Natural killer cell treated with Interleukin-12 subunit alpha and Interleukin-12 subunit beta and Interleukin-15 and Interleukin-18, amount 100 ng/mL, for 72 hours (primary cell): ENCODE results near the gene SYVN1. TPM values are rescaled to one million over a fixed set of nuclear protein-coding genes. Genes with fewer than 3 reads are reported as not detected.

ENCODE experiments used
- ATAC-seq, 2 donors: fragments of 150-1000 bp; cut with Tn5 transposase in 1 of 2; sonication (Bioruptor Pico), chemical (Tn5 transposase) in 1 of 2; 2 replicates each; pipeline ENCODE4 v1.10.0; 2021
- DNase-seq: peaks from one replicate; pipeline ENCODE4 v3.0.0; 2022; ENCODE audit warnings: low spot score
- H3K27ac Mint-ChIP-seq, 2 donors: 1 replicate in 1 of 2; 2 replicates in 1 of 2; pipeline ENCODE4 v1.8.0; 2022; ENCODE audit warnings: mixed read lengths in 2 of 2, mild to moderate bottlenecking in 1 of 2, moderate library complexity in 1 of 2
- H3K27me3 Mint-ChIP-seq, 2 donors: 1 replicate in 1 of 2; 2 replicates in 1 of 2; pipeline ENCODE4 v1.8.0; 2022; ENCODE audit warnings: mixed read lengths in 2 of 2
- H3K36me3 Mint-ChIP-seq: one replicate; pipeline ENCODE4 v1.8.0; 2022; ENCODE audit warnings: mixed read lengths
- H3K4me1 Mint-ChIP-seq, 2 donors: 1 replicate in 1 of 2; 2 replicates in 1 of 2; pipeline ENCODE4 v1.8.0; 2022; ENCODE audit warnings: low read depth in 2 of 2, mixed read lengths in 2 of 2, mild to moderate bottlenecking in 1 of 2
- H3K4me3 Mint-ChIP-seq: one replicate; pipeline ENCODE4 v1.8.0; 2022; ENCODE audit warnings: mixed read lengths
- H3K9me3 Mint-ChIP-seq: 2 replicates; pipeline ENCODE4 v1.8.0; 2022; ENCODE audit warnings: mixed read lengths
- total RNA-seq, 2 donors: library from RNA; stranded (reverse); gene quantifications; one replicate each; pipeline ENCODE4 v1.2.3, GENCODE V29; 2022

SYVN1 gene
- total RNA-seq, 2 donors from 2014 or later: 78.8 to 80.1 TPM

- H3K27ac Mint-ChIP-seq: peak overlapping the region; percentile 88 to 95
- H3K9me3 Mint-ChIP-seq: no peaks in the 10 kb centered on the region
- peak overlapping the region; percentile 86 for H3K4me3 Mint-ChIP-seq
- peaks cover 31 to 41% of the 10 kb centered on the region in 2 donors for H3K4me1 Mint-ChIP-seq
- ATAC-seq (no peak), DNase-seq (no peak)
- peaks cover 17% of the 10 kb centered on the region for H3K36me3 Mint-ChIP-seq
- no peaks in the 10 kb centered on the region for H3K27me3 Mint-ChIP-seq
Observed at GRCh38 chr11:65118097-65118837, 16.1 kb downstream of the SYVN1 start.

- Mint-ChIP-seq H3K4me1 (peaks cover 33 to 43% of the 10 kb centered on the region in 2 donors), H3K4me3 (peak within 1 kb of the TSS; percentile 86), H3K9me3 (no peaks in the 10 kb centered on the region), H3K27ac (peak within 1 kb of the TSS; percentile 88 to 95), H3K27me3 (no peaks in the 10 kb centered on the region), H3K36me3 (peaks cover 17% of the 10 kb centered on the region)
- ATAC-seq (peak; percentile 82 to 88), DNase-seq (peak; percentile 100)
Observed at GRCh38 chr11:65117206-65118096, 16.9 kb downstream of the SYVN1 start, which contains the start of gene ZNHIT2. ZNHIT2 (minus strand) TSS chr11:65117701; CDS start chr11:65117653, 48 bp downstream.

- peak overlapping the region; percentile 86 for H3K4me3 Mint-ChIP-seq
- H3K36me3 Mint-ChIP-seq: peaks cover 14% of the 10 kb centered on the region
- DNase-seq (no peak), ATAC-seq (peak; percentile 11 to 42)
- H3K27ac Mint-ChIP-seq: peak overlapping the region; percentile 71 to 95
- no peaks in the 10 kb centered on the region for H3K27me3 Mint-ChIP-seq
- H3K4me1 Mint-ChIP-seq: peaks cover 32 to 42% of the 10 kb centered on the region in 2 donors
- H3K9me3 Mint-ChIP-seq: no peaks in the 10 kb centered on the region
Observed at GRCh38 chr11:65116370-65117205, 17.7 kb downstream of the SYVN1 start.

GRCh38 chr11:65115361-65116082 is 18.8 kb downstream of the SYVN1 start:
- peaks cover 34 to 35% of the 10 kb centered on the region in 2 donors for H3K4me1 Mint-ChIP-seq
- no peak for DNase-seq
- H3K27me3 Mint-ChIP-seq: no peaks in the 10 kb centered on the region
- peak overlapping the region in 1 of 2 donors; percentile 95 for H3K27ac Mint-ChIP-seq
- peaks cover 7% of the 10 kb centered on the region for H3K36me3 Mint-ChIP-seq
- peak overlapping the region; percentile 86 for H3K4me3 Mint-ChIP-seq
- no peaks in the 10 kb centered on the region for H3K9me3 Mint-ChIP-seq
- ATAC-seq: no peak

- peaks cover 7% of the 10 kb centered on the region for H3K36me3 Mint-ChIP-seq
- DNase-seq (peak; percentile 53), ATAC-seq (no peak)
- no peaks in the 10 kb centered on the region for H3K9me3 Mint-ChIP-seq
- peak overlapping the region; percentile 12 for H3K4me3 Mint-ChIP-seq
- H3K27ac Mint-ChIP-seq: no peak overlapping the region
- H3K27me3 Mint-ChIP-seq: no peaks in the 10 kb centered on the region
- H3K4me1 Mint-ChIP-seq: peaks cover 32 to 33% of the 10 kb centered on the region in 2 donors
Observed at GRCh38 chr11:65114538-65115171, 19.7 kb downstream of the SYVN1 start.

DNA sequence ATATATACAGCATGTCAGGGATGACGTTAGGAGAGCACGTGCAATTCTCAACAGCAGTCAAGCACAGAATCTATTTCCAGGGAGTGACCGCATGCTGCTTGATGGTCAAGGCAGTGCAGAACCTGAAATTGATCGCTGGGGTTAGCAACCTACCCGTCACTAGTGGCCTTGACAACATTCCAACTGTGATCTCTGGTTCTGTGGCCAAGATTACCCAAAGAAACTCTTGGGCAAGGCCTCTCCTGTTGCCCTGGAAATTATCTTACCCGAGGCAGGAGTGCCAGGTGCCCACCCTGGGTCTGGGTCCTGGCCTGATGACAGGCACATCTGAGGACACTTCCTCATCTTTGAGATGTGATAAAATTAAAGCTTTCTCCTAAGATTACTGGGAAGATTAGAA is 20.5 kb downstream of the SYVN1 start:
- DNase-seq (peak; percentile 16), ATAC-seq (no peak)
- Mint-ChIP-seq H3K4me1 (peaks cover 29 to 32% of the 10 kb centered on the region in 2 donors), H3K9me3 (no peaks in the 10 kb centered on the region), H3K4me3 (peak overlapping the region; percentile 97), H3K27ac (peak overlapping the region; percentile 10 to 45), H3K27me3 (no peaks in the 10 kb centered on the region), H3K36me3 (peaks cover 5% of the 10 kb centered on the region)

DNA sequence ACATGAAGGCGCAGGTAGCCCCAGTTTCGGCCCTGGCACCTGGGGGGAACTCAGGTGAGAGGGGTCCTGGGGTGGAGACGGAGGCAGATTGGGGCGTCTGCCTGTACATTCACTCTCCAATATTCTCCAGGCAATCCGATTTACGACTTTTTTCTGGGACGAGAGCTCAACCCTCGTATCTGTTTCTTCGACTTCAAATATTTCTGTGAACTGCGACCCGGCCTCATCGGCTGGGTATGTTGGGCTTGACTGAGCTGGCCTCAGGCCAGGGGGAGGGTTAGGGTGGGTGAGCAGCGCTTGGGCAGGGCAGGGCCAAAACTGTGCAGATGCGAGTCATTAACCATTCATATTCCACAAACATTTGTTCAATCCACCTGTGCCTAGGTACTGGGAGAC is 21.0 kb downstream of the SYVN1 start:
- Mint-ChIP-seq H3K36me3 (peaks cover under 1% of the 10 kb centered on the region), H3K4me3 (peak overlapping the region; percentile 97), H3K27me3 (no peaks in the 10 kb centered on the region), H3K4me1 (peaks cover 25 to 30% of the 10 kb centered on the region in 2 donors), H3K9me3 (no peaks in the 10 kb centered on the region), H3K27ac (peak overlapping the region; percentile 10 to 45)
- DNase-seq (peak; percentile 22), ATAC-seq (no peak)

- H3K4me3 Mint-ChIP-seq: peak overlapping the region; percentile 97
- H3K36me3 Mint-ChIP-seq: no peaks in the 10 kb centered on the region
- peak overlapping the region; percentile 10 to 45 for H3K27ac Mint-ChIP-seq
- H3K27me3 Mint-ChIP-seq: no peaks in the 10 kb centered on the region
- H3K9me3 Mint-ChIP-seq: no peaks in the 10 kb centered on the region
- peak; percentile 78 for DNase-seq
- peaks cover 21 to 27% of the 10 kb centered on the region in 2 donors for H3K4me1 Mint-ChIP-seq
- ATAC-seq: peak; percentile 61 to 67
Observed at GRCh38 chr11:65112546-65113360, 21.6 kb downstream of the SYVN1 start.

DNA sequence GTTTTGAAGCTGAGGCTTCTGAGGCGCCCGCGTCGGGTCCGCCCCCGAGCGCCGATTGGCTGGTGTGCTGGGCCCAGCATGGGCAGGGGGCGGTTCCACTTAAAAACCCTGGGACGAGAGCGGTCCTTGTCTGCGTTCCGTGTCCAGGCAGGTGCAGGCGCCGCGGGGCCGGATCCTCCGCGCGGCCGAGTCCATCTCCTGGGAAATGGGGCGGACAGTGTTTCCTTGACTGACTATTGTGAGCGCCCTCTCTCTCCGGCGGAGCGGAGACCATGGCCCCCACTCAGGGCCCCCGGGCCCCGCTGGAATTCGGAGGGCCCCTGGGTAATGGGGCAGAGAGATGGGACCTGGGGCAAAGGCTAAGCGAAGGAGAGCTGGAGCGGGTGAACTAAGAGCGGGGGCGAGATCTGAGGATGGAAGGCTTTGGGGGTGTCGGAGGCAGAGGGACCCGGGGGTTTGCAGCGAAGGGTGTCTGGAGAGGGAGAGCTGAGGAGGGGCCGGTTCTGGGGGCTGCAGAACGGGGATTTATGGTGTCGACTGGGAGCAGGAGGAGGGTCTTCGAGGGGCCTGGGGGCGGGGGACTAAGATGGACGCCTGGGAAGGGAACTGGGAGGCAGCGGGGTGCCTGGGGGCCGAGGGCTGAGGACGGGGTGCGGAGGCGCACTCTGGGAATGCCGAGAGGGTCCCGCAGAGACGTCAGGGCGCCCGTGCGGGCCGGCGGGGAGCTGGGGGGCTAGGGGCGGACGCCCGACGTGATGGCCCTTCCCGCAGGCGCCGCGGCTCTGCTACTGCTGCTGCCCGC is 22.4 kb downstream of the SYVN1 start, which contains the start of gene TM7SF2:
TSS of gene TM7SF2 (plus strand) at position 129 of the 802 bp plus-strand sequence. CDS start at position 273, 144 bp downstream.
- DNase-seq (peak; percentile 95), ATAC-seq (peak; percentile 86 to 92)
- Mint-ChIP-seq H3K9me3 (no peaks in the 10 kb centered on the region), H3K27me3 (no peaks in the 10 kb centered on the region), H3K27ac (peak within 1 kb of the TSS; percentile 73 to 91), H3K4me3 (peak within 1 kb of the TSS; percentile 97), H3K4me1 (peaks cover 20 to 27% of the 10 kb centered on the region in 2 donors), H3K36me3 (no peaks in the 10 kb centered on the region)

GRCh38 chr11:65111159-65111743 is 23.1 kb downstream of the SYVN1 start:
- H3K36me3 Mint-ChIP-seq: no peaks in the 10 kb centered on the region
- no peaks in the 10 kb centered on the region for H3K27me3 Mint-ChIP-seq
- no peaks in the 10 kb centered on the region for H3K9me3 Mint-ChIP-seq
- DNase-seq: no peak
- ATAC-seq: no peak
- H3K27ac Mint-ChIP-seq: peak overlapping the region; percentile 73 to 91
- H3K4me3 Mint-ChIP-seq: peak overlapping the region; percentile 97
- peaks cover 20 to 29% of the 10 kb centered on the region in 2 donors for H3K4me1 Mint-ChIP-seq
